AG04450 (cell line): ENCODE results near the gene PACSIN2. TPM values are rescaled to one million over a fixed set of nuclear protein-coding genes. Genes with fewer than 3 reads are reported as not detected.

ENCODE experiments used
- CTCF ChIA-PET: fragments of 300-600, 350-600 bp; formaldehyde crosslinking; extraction: SDS; loops from one replicate; lab custom pipeline; 2022; ENCODE audit warnings: antibody characterized with exemption, inconsistent platforms; lab: Charles Lee
- POLR2A ChIA-PET: fragments of 350-600 bp; formaldehyde crosslinking; extraction: SDS; loops from one replicate; lab custom pipeline; 2021; ENCODE audit warnings: antibody characterized with exemption, inconsistent platforms; lab: Yijun Ruan, JAX
- DNase-seq: peaks from one replicate; pipeline ENCODE4 v3.0.0-alpha.2; 2011; ENCODE audit warnings: low read depth, low spot score
- H3K27ac ChIP-seq: one replicate; pipeline ENCODE4 v1.5.1; 2012; ENCODE audit warnings: low read depth, low read length, control low read depth
- H3K27me3 ChIP-seq: one replicate; pipeline ENCODE4 v1.6.0; 2012; ENCODE audit warnings: low read length; ENCODE audit not compliant: control insufficient read depth, insufficient read depth
- H3K4me3 ChIP-seq: 2 replicates; pipeline ENCODE4 v1.5.1; 2011; ENCODE audit warnings: mild to moderate bottlenecking, low read depth, low read length, control low read depth
- H3K9me3 ChIP-seq: 2 replicates; pipeline ENCODE4 v1.5.1; 2012; ENCODE audit warnings: low read length; ENCODE audit not compliant: control insufficient read depth, insufficient read depth
- polyA plus RNA-seq: library from polyadenylated mRNA; depleted of rRNA; stranded (reverse); fragments of >200 nt; gene quantifications from 2 replicates; pipeline ENCODE4 v1.2.3, GENCODE V29; 2011
- TF ChIP-seq, protein P1 (sequence below): IDR thresholded peaks from 2 replicates; pipeline ENCODE4 v1.5.1; 2011; ENCODE audit warnings: low read depth, low read length, control low read depth, inconsistent platforms

The PACSIN2 gene
- polyA plus RNA-seq, 1 experiment: 59.6 TPM

DNA sequence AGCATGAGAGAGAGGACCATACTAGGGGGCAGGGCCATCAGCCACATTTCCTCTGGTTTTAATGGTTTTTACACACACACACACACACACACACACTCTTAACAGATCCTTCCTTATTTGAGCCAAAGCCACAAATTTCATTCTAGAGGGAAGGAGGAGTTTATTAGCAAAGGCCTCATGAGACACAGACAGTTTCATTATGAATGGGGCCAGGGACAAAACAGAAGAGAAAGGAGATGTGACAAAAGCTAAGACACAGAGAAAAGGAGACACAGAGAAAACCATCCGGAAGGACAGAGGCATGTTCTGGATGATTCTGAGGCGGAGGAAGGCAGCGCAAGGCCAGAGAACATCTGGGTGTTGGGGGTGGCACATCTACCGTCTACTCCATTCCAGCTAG lies 125.6 kb downstream of the PACSIN2 start:
- DNase-seq: no peak
- H3K27ac ChIP-seq: no peak overlapping the region
- ChIA-PET POLR2A (no interaction called here), CTCF (interaction anchor here (0.6 kb wide), 1 partner anchor 185 kb away, joined by 6 read pairs; no protein-coding TSS in a partner anchor)
- no peak overlapping the region for H3K4me3 ChIP-seq
- no peaks in the 10 kb centered on the region for H3K27me3 ChIP-seq
- TF ChIP-seq, protein P1, sequence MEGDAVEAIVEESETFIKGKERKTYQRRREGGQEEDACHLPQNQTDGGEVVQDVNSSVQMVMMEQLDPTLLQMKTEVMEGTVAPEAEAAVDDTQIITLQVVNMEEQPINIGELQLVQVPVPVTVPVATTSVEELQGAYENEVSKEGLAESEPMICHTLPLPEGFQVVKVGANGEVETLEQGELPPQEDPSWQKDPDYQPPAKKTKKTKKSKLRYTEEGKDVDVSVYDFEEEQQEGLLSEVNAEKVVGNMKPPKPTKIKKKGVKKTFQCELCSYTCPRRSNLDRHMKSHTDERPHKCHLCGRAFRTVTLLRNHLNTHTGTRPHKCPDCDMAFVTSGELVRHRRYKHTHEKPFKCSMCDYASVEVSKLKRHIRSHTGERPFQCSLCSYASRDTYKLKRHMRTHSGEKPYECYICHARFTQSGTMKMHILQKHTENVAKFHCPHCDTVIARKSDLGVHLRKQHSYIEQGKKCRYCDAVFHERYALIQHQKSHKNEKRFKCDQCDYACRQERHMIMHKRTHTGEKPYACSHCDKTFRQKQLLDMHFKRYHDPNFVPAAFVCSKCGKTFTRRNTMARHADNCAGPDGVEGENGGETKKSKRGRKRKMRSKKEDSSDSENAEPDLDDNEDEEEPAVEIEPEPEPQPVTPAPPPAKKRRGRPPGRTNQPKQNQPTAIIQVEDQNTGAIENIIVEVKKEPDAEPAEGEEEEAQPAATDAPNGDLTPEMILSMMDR: no peak
- no peaks in the 10 kb centered on the region for H3K9me3 ChIP-seq

DNA sequence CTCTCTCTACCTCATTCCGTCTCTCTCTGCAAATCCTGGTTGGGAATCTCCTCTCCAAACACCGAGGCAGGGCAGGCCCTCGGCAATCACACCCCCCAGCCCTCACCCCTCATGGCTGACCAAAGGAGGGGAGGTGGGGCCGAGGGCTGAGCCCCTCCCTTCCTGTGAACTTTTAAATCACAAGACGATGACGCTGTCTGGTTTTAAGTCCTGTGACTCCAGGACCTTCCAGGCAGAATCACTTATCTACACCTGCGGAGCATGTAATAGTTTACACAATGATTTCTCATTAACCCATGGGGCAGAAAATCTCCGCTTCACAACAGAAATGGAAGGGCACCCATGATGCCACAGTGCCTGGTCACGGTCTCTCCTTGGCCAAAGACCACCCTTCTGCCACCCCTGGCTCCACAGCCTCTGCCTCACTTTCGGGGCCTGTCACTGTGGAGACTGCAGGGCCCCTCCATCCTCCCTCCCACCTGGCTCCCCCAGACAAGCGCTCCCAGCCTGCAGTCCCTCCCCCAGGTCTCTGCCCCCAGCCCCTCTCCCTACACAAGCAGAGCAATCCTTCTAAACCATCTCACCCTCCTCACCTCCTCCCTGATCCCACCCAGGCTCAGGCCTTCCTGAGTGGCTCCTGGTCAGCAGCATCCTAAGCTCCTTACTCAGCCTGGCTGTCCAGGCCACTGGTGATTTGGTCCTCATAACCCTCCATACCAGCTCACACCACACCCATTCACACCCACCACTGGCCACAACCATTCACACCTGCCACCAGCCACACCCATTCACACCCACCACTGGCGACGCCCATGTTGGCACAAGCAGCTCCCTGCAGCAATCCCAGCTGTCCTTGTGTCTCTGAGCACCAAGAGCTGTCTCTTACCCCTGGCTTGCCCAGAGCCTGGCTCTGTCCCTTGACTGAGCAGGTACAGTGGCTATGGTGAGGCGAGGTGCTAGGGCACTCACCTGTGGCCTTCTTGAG lies 127.1 kb downstream of the PACSIN2 start:
- CTCF ChIA-PET: interaction anchor here (0.6 kb wide), 1 partner anchor 109 kb away, joined by 4 read pairs; no protein-coding TSS in a partner anchor
- Histone ChIP-seq H3K9me3 (no peaks in the 10 kb centered on the region), H3K27me3 (no peaks in the 10 kb centered on the region), H3K4me3 (no peak overlapping the region), H3K27ac (no peak overlapping the region)
- POLR2A ChIA-PET: no interaction called here
- DNase-seq: no peak
- TF ChIP-seq, protein P1: no peak

- POLR2A ChIA-PET: no interaction called here
- CTCF ChIA-PET: no interaction called here
Observed at GRCh38 chr22:42887120-42887519, 127.8 kb downstream of the PACSIN2 start.

DNA sequence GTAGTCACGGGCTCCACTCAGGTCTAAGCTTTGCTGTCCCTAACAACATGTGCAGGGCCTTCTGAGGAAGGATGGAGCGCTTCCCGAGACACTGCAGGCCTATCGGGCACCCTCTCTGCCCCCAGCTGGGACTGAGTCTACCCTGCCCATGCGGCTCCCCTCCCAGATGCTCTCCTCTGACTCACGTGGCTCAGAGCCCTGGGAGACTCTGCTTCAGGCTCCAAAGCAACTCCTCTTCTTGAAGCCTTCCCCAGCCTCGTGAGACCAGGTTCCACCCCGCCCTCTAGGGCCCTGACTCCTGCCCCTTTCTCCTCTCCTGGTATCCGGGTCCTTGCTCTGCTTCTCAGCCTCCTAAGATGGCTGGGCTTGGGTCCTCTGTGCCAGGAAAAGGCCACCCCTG lies 129.5 kb downstream of the PACSIN2 start:
- TF ChIP-seq, protein P1: no peak
- Histone ChIP-seq H3K4me3 (no peak overlapping the region), H3K9me3 (no peaks in the 10 kb centered on the region), H3K27me3 (no peaks in the 10 kb centered on the region), H3K27ac (no peak overlapping the region)
- ChIA-PET POLR2A (no interaction called here), CTCF (no interaction called here)
- DNase-seq: no peak

More at GRCh38 chr22:42887120-42887519, 127.8 kb downstream of the PACSIN2 start:
- no peak for DNase-seq
- Histone ChIP-seq H3K4me3 (no peak overlapping the region), H3K9me3 (no peaks in the 10 kb centered on the region), H3K27ac (no peak overlapping the region), H3K27me3 (no peaks in the 10 kb centered on the region)
- TF ChIP-seq, protein P1: no peak
